ENCODE data around the gene INCA1. TPM values are rescaled to one million over a fixed set of nuclear protein-coding genes. Genes with fewer than 3 reads are reported as not detected.

The INCA1 gene
- total RNA-seq, 4 donors from 2014 or later: 3.4 TPM; not detected in 3

GRCh38 chr17:4953451-4953961 is 43.8 kb downstream of the INCA1 start:
- no peaks in the 10 kb centered on the region for H3K36me3 ChIP-seq
- no peak overlapping the region for H3K4me3 ChIP-seq
- TF ChIP-seq POLR2A (IDR thresholded peaks at IDR 0.05): no peak
- no peak for TF ChIP-seq CTCF (IDR thresholded peaks at IDR 0.05)
- H3K27me3 ChIP-seq: no peaks in the 10 kb centered on the region
- no peak overlapping the region for H3K27ac ChIP-seq
- no peaks in the 10 kb centered on the region for H3K4me1 ChIP-seq
- intact Hi-C loops (cut with DNase I; ENCODE audit: low total_unique reads): no loop called here
- H3K9me3 ChIP-seq: no peaks in the 10 kb centered on the region
- DNase-seq: no peak

- intact Hi-C loops (cut with DNase I; ENCODE audit: low total_unique reads): no loop called here
- no peaks in the 10 kb centered on the region for H3K36me3 ChIP-seq
- H3K4me3 ChIP-seq: no peak overlapping the region
- H3K9me3 ChIP-seq: no peaks in the 10 kb centered on the region
- no peak for DNase-seq
- H3K4me1 ChIP-seq: peaks cover 0 to 2% of the 10 kb centered on the region in 2 donors
- TF ChIP-seq POLR2A (IDR thresholded peaks at IDR 0.05) (no peak), CTCF (IDR thresholded peaks at IDR 0.05) (no peak)
- no peaks in the 10 kb centered on the region for H3K27me3 ChIP-seq
- no peak overlapping the region for H3K27ac ChIP-seq
These were observed 45.8 kb downstream of the INCA1 start for GRCh38 chr17:4951486-4951885.

- Histone ChIP-seq H3K4me1 (peaks cover 2 to 9% of the 10 kb centered on the region in 2 donors), H3K36me3 (no peaks in the 10 kb centered on the region), H3K9me3 (no peaks in the 10 kb centered on the region), H3K27ac (peak within 1 kb of the TSS; percentile 93 to 98), H3K4me3 (peak within 1 kb of the TSS; percentile 82 to 97), H3K27me3 (no peaks in the 10 kb centered on the region)
- TF ChIP-seq CTCF (IDR thresholded peaks at IDR 0.05) (no peak), POLR2A (IDR thresholded peaks at IDR 0.05) (no peak)
- peak in 1 of 2 donors; percentile 37 for DNase-seq
- intact Hi-C loops (cut with DNase I; ENCODE audit: low total_unique reads): no loop called here
These were observed 46.5 kb downstream of the INCA1 start, which contains the start of gene ENO3 for GRCh38 chr17:4950746-4951204. Gene ENO3 (plus strand): TSS chr17:4951119. CDS start chr17:4951830, 711 bp downstream.

- Histone ChIP-seq H3K27ac (peak overlapping the region; percentile 93 to 98), H3K36me3 (no peaks in the 10 kb centered on the region), H3K4me1 (peaks cover 8 to 14% of the 10 kb centered on the region in 2 donors), H3K27me3 (no peaks in the 10 kb centered on the region), H3K9me3 (no peaks in the 10 kb centered on the region), H3K4me3 (peak overlapping the region; percentile 82 to 97)
- DNase-seq: peak; percentile 65 to 67
- TF ChIP-seq CTCF (IDR thresholded peaks at IDR 0.05) (no peak), POLR2A (IDR thresholded peaks at IDR 0.05) (peak in 1 of 2 donors; percentile 4)
- intact Hi-C loops (cut with DNase I; ENCODE audit: low total_unique reads): no loop called here
These were observed 47.1 kb downstream of the INCA1 start for GRCh38 chr17:4950075-4950745.

- Histone ChIP-seq H3K27ac (peak overlapping the region; percentile 93 to 98), H3K9me3 (no peaks in the 10 kb centered on the region), H3K4me1 (peaks cover 12 to 17% of the 10 kb centered on the region in 2 donors), H3K4me3 (peak overlapping the region; percentile 82 to 97), H3K36me3 (no peaks in the 10 kb centered on the region), H3K27me3 (no peaks in the 10 kb centered on the region)
- TF ChIP-seq CTCF (IDR thresholded peaks at IDR 0.05): no peak
- TF ChIP-seq POLR2A (IDR thresholded peaks at IDR 0.05): peak in 1 of 2 donors; percentile 37
- peak; percentile 78 to 85 for DNase-seq
- intact Hi-C loops (cut with DNase I; ENCODE audit: low total_unique reads): no loop called here
These were observed 47.8 kb downstream of the INCA1 start for GRCh38 chr17:4949321-4950074.
